GM23338 (cell line): Measurements from ENCODE around the gene ZDHHC5.
A peak's percentile ranks its signal among the peaks of the same experiment; 100 is the strongest.

ENCODE experiments used
- EZH2 ChIP-seq: fragments of 200-600 bp; sonication (generic); IDR thresholded peaks from one replicate; pipeline ENCODE4 v1.8.0; 2017; ENCODE audit warnings: antibody characterized with exemption, mild to moderate bottlenecking, low read depth; ENCODE audit not compliant: unreplicated experiment
- EZH2phosphoT487 ChIP-seq: fragments of 200-600 bp; sonication (generic); IDR thresholded peaks from one replicate; pipeline ENCODE4 v1.8.1; 2018; ENCODE audit warnings: antibody characterized with exemption; ENCODE audit not compliant: unreplicated experiment
- JUNB ChIP-seq: IDR thresholded peaks from one replicate; pipeline ENCODE4 v1.6.1; 2016; ENCODE audit warnings: antibody characterized with exemption; ENCODE audit not compliant: unreplicated experiment
- NANOG ChIP-seq: IDR thresholded peaks from 2 replicates; pipeline ENCODE4 v1.6.1; 2016; ENCODE audit warnings: antibody characterized with exemption, borderline replicate concordance
- POLR2AphosphoS5 ChIP-seq: IDR thresholded peaks from 2 replicates; pipeline ENCODE4 v1.6.1; 2016; ENCODE audit warnings: antibody characterized with exemption, low read depth
- ZNF331 ChIP-seq: fragments of 250-450 bp; sonication (Bioruptor Pico); IDR thresholded peaks from 2 replicates; pipeline ENCODE4 v1.5.0; 2020; ENCODE audit warnings: low read depth, mild to moderate bottlenecking, moderate library complexity
- TF ChIP-seq, protein P1 (sequence below), 2 experiments: fragments of 200-600 bp in 1 of 2; sonication (generic) in 1 of 2; conservative IDR thresholded peaks; 2 replicates each; pipeline versions ENCODE4 v1.5.1 to v1.6.1; 2016 to 2017; ENCODE audit warnings: antibody characterized with exemption in 2 of 2, low read depth in 2 of 2, mild to moderate bottlenecking in 2 of 2, moderate library complexity in 1 of 2
- TF ChIP-seq, protein P2 (sequence below): IDR thresholded peaks from one replicate; pipeline ENCODE4 v1.6.1; 2018; ENCODE audit warnings: antibody characterized with exemption; ENCODE audit not compliant: unreplicated experiment
- TF ChIP-seq, protein P3 (sequence below): IDR thresholded peaks from 2 replicates; pipeline ENCODE4 v1.6.1; 2016; ENCODE audit warnings: antibody characterized with exemption

DNA sequence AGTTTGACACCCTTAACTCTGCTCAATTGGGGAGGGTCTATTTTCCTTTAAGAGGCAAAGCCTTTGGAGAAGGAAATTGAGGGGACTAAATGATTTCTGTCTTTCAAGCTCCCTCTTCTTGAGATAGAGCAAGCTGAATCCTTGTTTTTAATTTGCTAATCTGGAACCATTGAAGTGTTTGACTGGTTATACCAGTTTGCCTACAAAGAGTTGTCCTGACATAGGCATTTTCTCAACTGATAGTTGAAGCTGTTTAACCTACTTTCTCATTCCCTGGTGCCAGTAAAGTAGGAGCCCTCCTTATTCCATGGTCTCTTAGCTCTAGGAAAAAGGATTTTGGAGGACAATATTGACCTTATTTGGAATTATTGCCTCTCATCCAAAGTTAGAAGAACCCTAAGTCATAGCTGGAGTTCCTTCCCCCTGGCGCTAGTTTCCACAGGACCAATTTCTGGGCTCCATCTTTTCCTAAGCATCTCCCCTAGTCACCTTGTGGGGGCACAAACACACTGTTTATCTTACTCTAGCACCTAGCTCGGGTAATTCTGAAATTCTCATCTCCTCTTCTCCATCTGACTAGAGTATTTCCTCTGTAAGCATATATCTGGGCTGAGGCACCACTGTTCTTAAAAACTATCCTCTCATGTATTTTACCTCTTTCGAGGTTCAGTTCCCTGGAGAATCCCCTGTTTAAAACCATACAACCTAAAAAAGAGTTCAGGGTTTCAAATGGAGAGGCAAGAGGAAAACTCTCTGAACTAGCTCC lies 7.4 kb downstream of the ZDHHC5 start:
- TF ChIP-seq, protein P1, sequence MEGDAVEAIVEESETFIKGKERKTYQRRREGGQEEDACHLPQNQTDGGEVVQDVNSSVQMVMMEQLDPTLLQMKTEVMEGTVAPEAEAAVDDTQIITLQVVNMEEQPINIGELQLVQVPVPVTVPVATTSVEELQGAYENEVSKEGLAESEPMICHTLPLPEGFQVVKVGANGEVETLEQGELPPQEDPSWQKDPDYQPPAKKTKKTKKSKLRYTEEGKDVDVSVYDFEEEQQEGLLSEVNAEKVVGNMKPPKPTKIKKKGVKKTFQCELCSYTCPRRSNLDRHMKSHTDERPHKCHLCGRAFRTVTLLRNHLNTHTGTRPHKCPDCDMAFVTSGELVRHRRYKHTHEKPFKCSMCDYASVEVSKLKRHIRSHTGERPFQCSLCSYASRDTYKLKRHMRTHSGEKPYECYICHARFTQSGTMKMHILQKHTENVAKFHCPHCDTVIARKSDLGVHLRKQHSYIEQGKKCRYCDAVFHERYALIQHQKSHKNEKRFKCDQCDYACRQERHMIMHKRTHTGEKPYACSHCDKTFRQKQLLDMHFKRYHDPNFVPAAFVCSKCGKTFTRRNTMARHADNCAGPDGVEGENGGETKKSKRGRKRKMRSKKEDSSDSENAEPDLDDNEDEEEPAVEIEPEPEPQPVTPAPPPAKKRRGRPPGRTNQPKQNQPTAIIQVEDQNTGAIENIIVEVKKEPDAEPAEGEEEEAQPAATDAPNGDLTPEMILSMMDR (conservative IDR thresholded peaks at IDR 0.05; ENCODE audit: low read depth in 2 of 2), result peak; percentile 17 to 18; a peak in 1 of 4 replicates
- TF ChIP-seq EZH2phosphoT487, result no peak
- no peak for TF ChIP-seq EZH2
- TF ChIP-seq POLR2AphosphoS5, result no peak
- TF ChIP-seq, protein P2, sequence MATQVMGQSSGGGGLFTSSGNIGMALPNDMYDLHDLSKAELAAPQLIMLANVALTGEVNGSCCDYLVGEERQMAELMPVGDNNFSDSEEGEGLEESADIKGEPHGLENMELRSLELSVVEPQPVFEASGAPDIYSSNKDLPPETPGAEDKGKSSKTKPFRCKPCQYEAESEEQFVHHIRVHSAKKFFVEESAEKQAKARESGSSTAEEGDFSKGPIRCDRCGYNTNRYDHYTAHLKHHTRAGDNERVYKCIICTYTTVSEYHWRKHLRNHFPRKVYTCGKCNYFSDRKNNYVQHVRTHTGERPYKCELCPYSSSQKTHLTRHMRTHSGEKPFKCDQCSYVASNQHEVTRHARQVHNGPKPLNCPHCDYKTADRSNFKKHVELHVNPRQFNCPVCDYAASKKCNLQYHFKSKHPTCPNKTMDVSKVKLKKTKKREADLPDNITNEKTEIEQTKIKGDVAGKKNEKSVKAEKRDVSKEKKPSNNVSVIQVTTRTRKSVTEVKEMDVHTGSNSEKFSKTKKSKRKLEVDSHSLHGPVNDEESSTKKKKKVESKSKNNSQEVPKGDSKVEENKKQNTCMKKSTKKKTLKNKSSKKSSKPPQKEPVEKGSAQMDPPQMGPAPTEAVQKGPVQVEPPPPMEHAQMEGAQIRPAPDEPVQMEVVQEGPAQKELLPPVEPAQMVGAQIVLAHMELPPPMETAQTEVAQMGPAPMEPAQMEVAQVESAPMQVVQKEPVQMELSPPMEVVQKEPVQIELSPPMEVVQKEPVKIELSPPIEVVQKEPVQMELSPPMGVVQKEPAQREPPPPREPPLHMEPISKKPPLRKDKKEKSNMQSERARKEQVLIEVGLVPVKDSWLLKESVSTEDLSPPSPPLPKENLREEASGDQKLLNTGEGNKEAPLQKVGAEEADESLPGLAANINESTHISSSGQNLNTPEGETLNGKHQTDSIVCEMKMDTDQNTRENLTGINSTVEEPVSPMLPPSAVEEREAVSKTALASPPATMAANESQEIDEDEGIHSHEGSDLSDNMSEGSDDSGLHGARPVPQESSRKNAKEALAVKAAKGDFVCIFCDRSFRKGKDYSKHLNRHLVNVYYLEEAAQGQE, result no peak
- TF ChIP-seq JUNB, result no peak
- TF ChIP-seq, protein P3, sequence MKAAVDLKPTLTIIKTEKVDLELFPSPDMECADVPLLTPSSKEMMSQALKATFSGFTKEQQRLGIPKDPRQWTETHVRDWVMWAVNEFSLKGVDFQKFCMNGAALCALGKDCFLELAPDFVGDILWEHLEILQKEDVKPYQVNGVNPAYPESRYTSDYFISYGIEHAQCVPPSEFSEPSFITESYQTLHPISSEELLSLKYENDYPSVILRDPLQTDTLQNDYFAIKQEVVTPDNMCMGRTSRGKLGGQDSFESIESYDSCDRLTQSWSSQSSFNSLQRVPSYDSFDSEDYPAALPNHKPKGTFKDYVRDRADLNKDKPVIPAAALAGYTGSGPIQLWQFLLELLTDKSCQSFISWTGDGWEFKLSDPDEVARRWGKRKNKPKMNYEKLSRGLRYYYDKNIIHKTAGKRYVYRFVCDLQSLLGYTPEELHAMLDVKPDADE, result no peak
- no peak for TF ChIP-seq ZNF331 (CRISPR knock-in tag)
- TF ChIP-seq NANOG, result no peak
